Activated naive CD8-positive, alpha-beta T cell treated with anti-CD3 and anti-CD28 coated beads for 36 hours (primary cell): ENCODE measurements around the gene LRRC28. TPM values are rescaled to one million over a fixed set of nuclear protein-coding genes. Genes with fewer than 3 reads are reported as not detected.

Experiments used
- DNase-seq: peaks from one replicate; pipeline ENCODE4 v3.0.0; 2021
- H3K27ac Mint-ChIP-seq: one replicate; pipeline ENCODE4 v1.8.0; 2022; ENCODE audit warnings: mild to moderate bottlenecking, moderate library complexity, mixed read lengths
- H3K27me3 Mint-ChIP-seq: one replicate; pipeline ENCODE4 v1.8.0; 2022; ENCODE audit warnings: mild to moderate bottlenecking, mixed read lengths
- H3K36me3 Mint-ChIP-seq: one replicate; pipeline ENCODE4 v1.8.0; 2021; ENCODE audit warnings: mild to moderate bottlenecking, mixed read lengths
- H3K4me1 Mint-ChIP-seq: one replicate; pipeline ENCODE4 v1.8.0; 2021; ENCODE audit warnings: mixed read lengths
- H3K4me3 Mint-ChIP-seq: one replicate; pipeline ENCODE4 v1.8.0; 2022; ENCODE audit warnings: mild to moderate bottlenecking, moderate library complexity, mixed read lengths
- H3K9me3 Mint-ChIP-seq: one replicate; pipeline ENCODE4 v1.8.0; 2022; ENCODE audit warnings: mixed read lengths
- total RNA-seq, 2 experiments: library from RNA; stranded (reverse); gene quantifications; one replicate each; pipeline ENCODE4 v1.2.3, GENCODE V29; 2021

The LRRC28 gene
- total RNA-seq, 2 experiments from 2014 or later, result 9.9 to 12.4 TPM

DNA sequence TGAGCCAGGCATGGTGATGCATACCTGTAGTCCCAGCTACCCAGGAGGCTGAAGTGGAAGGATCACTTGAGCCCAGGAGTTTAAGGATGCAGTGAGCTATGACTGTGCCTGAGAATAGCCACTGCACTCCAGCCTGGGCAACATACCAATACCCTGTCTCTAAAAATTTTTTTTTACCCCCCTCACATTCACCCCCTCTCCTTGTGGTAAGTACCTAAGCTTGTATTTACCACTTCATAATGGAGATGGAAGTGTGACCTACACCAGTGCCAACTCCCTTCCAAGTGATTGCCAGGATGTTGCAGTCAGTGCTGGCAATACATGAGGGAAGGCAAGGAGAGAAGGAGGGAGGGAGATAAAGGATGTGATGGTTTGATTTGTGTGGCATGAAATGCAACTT is 84.2 kb downstream of the LRRC28 start:
- H3K27ac Mint-ChIP-seq, result no peak overlapping the region
- H3K9me3 Mint-ChIP-seq, result no peaks in the 10 kb centered on the region
- no peaks in the 10 kb centered on the region for H3K27me3 Mint-ChIP-seq
- DNase-seq, result no peak
- H3K36me3 Mint-ChIP-seq, result no peaks in the 10 kb centered on the region
- no peaks in the 10 kb centered on the region for H3K4me1 Mint-ChIP-seq
- H3K4me3 Mint-ChIP-seq, result no peak overlapping the region

DNA sequence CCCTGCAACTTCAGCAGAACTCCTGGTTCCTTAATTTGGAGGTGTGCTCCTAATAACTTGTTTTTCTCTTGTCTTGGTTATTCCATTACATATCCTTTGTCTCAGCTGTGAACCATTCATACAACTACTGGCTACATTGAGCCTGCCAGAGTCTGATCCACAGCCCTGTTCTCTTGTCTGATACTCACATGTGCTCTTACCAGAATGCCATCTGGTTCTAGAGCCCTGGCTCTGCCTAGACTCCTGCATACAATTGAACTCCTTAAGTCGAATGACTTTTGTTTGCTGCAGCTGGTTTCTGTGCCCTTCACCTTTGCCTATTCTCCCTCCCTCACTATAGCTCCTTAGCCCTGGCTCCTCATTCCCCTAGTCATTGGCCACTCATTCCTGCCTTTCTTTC is 85.5 kb downstream of the LRRC28 start:
- H3K4me1 Mint-ChIP-seq, result no peaks in the 10 kb centered on the region
- no peaks in the 10 kb centered on the region for H3K9me3 Mint-ChIP-seq
- H3K36me3 Mint-ChIP-seq, result no peaks in the 10 kb centered on the region
- DNase-seq, result no peak
- H3K27me3 Mint-ChIP-seq, result no peaks in the 10 kb centered on the region
- H3K4me3 Mint-ChIP-seq, result no peak overlapping the region
- H3K27ac Mint-ChIP-seq, result no peak overlapping the region

DNA sequence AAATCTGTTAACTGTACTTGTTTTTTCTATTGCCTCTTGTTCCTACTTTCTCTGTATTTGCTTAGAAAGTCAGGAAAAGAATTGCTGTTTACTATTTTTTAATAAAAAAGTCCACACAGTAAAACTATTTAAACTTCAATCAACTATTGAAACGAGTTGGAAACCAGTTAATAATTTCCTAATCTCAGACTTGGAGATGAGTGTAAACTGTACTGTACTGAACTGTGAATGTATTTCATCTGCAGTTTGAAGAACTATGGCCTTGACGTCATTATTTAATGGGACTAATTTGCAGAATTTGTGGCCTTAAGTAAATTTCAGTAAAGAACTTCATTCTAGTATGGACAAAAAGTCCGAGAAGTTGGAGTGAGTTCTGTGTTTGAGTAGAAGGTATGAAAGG is 89.1 kb downstream of the LRRC28 start:
- no peak overlapping the region for H3K27ac Mint-ChIP-seq
- no peaks in the 10 kb centered on the region for H3K9me3 Mint-ChIP-seq
- no peak overlapping the region for H3K4me3 Mint-ChIP-seq
- DNase-seq, result no peak
- no peaks in the 10 kb centered on the region for H3K36me3 Mint-ChIP-seq
- H3K27me3 Mint-ChIP-seq, result no peaks in the 10 kb centered on the region
- peaks cover 11% of the 10 kb centered on the region for H3K4me1 Mint-ChIP-seq

DNA sequence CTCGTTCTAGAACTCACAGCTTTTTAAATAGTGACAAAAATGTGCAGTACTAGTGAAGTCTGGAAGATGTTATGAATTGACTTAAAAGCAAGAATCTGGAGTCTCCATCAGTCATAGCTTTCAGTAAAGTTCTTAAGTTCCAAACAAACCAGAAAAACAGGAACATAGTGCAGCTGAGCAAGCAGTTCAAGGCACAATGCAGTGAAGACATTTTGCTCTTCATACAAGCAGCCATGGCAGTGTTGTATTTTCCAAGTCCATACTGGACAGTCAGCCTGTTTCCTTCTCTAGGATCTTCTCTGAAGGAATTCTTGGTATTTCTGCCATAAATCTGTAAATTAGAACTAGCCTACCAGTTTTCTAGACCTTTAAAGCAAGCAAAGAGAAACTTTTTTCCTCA is 90.5 kb downstream of the LRRC28 start:
- no peak overlapping the region for H3K27ac Mint-ChIP-seq
- H3K36me3 Mint-ChIP-seq, result no peaks in the 10 kb centered on the region
- no peak overlapping the region for H3K4me3 Mint-ChIP-seq
- no peak for DNase-seq
- H3K9me3 Mint-ChIP-seq, result no peaks in the 10 kb centered on the region
- peaks cover 11% of the 10 kb centered on the region for H3K4me1 Mint-ChIP-seq
- H3K27me3 Mint-ChIP-seq, result no peaks in the 10 kb centered on the region

DNA sequence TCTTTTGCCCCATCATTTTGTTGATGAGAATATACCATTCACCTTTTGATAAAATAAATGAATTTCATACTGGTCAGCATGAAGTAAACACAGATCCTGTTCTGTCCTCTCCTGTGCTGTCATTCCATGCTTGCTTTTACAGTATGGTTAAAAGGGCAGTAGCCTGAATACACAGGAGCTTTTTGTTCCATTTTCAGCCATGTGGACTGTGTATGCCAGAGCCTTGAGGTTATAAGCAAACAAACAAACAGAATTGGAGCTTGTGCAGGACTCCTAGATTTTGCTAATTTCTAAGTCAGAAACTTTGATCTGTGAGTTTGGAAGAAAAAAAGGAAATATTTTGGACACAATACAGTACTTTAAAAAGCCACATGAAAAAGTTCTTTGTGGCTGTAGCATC is 91.9 kb downstream of the LRRC28 start:
- no peaks in the 10 kb centered on the region for H3K9me3 Mint-ChIP-seq
- H3K27me3 Mint-ChIP-seq, result no peaks in the 10 kb centered on the region
- no peaks in the 10 kb centered on the region for H3K36me3 Mint-ChIP-seq
- no peak overlapping the region for H3K27ac Mint-ChIP-seq
- H3K4me1 Mint-ChIP-seq, result peaks cover 11% of the 10 kb centered on the region
- no peak for DNase-seq
- no peak overlapping the region for H3K4me3 Mint-ChIP-seq

DNA sequence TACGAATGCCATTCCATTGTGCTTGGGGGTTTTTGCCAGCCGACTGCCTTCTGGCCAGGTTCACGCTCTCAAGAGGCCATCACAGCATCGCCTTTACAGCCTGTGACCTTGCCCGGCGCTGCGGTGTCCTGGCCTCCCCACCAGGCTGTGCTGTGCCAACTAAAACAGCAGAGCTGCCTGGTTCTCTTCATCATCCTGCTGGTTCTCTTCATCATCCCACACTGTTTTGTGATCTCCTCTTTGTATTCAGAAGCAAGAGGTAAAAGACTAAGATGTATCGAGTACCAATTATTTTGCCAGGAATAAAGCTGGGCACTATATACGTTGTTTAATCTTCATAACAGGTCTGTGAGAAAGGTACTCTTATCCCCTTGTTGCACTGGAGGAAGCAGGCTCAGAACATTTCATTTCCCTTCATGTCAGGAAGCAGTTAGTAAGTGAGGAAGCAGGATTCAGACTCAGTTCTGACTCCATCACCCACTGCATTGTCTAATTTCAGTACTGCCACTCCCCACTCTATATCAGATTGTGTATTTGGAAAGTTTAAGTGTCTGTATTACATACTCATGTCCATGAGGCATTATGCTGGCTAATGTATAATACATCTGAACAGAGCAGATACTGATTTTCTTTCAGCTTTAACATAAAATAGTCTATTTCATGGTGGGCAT is 92.7 kb downstream of the LRRC28 start:
- Mint-ChIP-seq H3K4me3 (no peak overlapping the region), H3K27me3 (no peaks in the 10 kb centered on the region), H3K9me3 (no peaks in the 10 kb centered on the region), H3K36me3 (no peaks in the 10 kb centered on the region), H3K4me1 (peaks cover 11% of the 10 kb centered on the region), H3K27ac (no peak overlapping the region)
- DNase-seq, result peak; percentile 32

DNA sequence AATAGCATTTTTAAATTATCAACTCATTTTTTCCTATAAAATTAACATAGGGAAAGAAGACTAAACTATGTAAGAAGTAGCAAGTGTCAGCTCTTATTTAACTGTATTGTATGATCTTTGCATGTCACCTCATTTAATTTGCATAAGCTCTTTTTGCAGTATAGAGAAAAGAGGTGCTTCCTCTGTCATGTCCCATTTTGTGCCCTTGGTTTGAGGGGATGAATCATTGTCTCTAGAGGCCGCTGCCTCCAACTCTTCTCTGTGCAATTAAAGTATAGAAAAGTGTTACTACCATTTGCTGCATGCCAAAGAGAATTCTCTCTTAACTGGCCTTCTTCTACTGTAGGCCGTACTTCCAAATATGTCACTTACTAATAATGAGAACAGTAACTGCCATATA is 93.4 kb downstream of the LRRC28 start:
- no peak overlapping the region for H3K27ac Mint-ChIP-seq
- no peaks in the 10 kb centered on the region for H3K27me3 Mint-ChIP-seq
- H3K4me3 Mint-ChIP-seq, result no peak overlapping the region
- peaks cover 11% of the 10 kb centered on the region for H3K4me1 Mint-ChIP-seq
- H3K36me3 Mint-ChIP-seq, result no peaks in the 10 kb centered on the region
- no peak for DNase-seq
- H3K9me3 Mint-ChIP-seq, result no peaks in the 10 kb centered on the region

DNA sequence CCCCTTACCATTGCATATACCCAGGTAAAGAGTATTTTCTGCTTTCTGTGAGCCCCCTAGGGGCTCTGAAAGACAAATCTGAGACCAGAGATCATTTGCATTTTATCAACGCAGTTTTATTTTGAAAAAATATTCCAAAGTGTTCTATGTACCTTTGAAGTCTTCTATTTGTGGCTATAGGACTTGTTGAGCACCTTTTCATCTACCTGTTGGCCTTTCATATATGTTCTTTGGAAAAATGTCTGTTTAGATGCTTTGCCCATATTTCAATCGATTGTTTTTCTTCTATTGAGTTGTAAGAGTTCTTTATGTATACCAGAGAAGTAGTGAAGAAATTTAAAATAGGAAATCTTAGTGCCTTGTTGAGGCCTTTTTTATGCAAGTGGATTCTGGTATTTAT is 94.0 kb downstream of the LRRC28 start:
- H3K9me3 Mint-ChIP-seq, result no peaks in the 10 kb centered on the region
- DNase-seq, result no peak
- H3K27me3 Mint-ChIP-seq, result no peaks in the 10 kb centered on the region
- peaks cover 11% of the 10 kb centered on the region for H3K4me1 Mint-ChIP-seq
- no peak overlapping the region for H3K4me3 Mint-ChIP-seq
- H3K36me3 Mint-ChIP-seq, result peaks cover under 1% of the 10 kb centered on the region
- no peak overlapping the region for H3K27ac Mint-ChIP-seq

DNA sequence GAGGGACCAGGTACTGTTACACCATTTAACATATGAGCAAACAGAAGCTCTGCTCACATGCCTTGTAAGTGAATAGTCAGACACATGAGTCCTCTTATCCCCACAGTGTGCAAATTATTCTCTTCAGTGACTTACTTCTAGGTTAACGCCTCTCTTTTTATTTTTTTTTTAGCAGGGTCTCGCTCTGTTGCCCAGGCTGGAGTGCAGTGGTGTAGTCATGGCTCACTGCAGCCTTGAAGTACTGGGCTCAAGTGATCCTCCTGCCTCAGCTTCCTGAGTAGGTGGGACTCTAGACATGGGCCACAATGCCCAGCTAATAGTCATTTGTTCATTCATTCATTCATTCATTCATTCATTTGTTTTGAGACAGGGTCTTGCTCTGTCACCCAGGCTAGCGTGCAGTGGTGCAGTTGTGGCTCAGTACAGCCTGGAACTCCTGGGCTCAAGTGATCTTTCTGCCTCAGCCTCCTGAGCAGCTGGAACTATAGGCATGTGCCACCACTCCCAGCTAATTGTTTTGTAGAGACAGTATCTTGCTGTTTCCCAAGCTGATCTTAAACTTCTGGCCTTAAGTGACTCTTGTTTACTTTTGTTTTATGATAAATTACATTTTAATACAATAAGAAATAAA is 94.7 kb downstream of the LRRC28 start:
- no peak overlapping the region for H3K4me3 Mint-ChIP-seq
- peaks cover 2% of the 10 kb centered on the region for H3K36me3 Mint-ChIP-seq
- H3K9me3 Mint-ChIP-seq, result no peaks in the 10 kb centered on the region
- H3K27me3 Mint-ChIP-seq, result no peaks in the 10 kb centered on the region
- H3K27ac Mint-ChIP-seq, result no peak overlapping the region
- H3K4me1 Mint-ChIP-seq, result peaks cover 11% of the 10 kb centered on the region
- no peak for DNase-seq

DNA sequence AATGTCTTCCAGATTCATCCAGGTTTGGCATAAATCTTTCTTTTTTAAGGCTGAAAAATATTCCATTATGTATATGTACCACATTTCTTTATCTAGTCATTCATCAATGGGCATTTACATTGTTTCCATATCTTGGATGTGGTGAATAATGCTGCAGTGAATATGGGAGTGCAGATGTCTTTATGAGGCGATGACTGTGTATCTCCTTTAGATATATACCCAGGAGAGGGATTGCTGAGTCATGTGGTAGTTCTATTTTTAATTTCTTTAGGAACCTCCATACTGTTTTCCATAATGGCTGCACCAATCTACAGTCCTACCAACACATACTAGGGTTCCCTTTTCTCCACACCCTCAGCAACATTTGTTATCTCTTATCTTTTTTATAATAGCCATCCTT is 96.3 kb downstream of the LRRC28 start:
- Mint-ChIP-seq H3K4me1 (peaks cover 11% of the 10 kb centered on the region), H3K4me3 (no peak overlapping the region), H3K27me3 (no peaks in the 10 kb centered on the region), H3K27ac (no peak overlapping the region), H3K9me3 (no peaks in the 10 kb centered on the region), H3K36me3 (peaks cover 2% of the 10 kb centered on the region)
- no peak for DNase-seq

DNA sequence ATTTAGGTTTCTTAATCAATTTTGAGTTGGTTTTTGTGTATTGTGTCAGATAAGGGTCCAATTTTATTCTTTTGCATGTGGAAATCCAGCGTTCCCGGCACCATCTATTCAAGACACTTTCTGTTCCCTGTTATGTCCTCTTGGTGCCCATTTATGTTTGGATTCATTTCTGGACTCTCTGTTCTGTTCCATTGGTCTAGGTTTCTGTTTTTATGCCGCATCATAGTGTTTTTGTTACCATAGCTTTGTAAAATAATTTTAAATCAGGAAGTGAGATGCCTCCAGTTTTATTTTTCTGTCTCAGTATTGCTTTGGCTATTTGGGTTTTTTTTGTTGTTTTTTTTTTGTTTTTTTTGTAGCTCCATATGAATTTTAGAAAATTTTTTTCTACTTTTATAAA is 97.1 kb downstream of the LRRC28 start:
- Mint-ChIP-seq H3K27ac (no peak overlapping the region), H3K4me1 (peaks cover 11% of the 10 kb centered on the region), H3K36me3 (peaks cover 5% of the 10 kb centered on the region), H3K9me3 (no peaks in the 10 kb centered on the region), H3K27me3 (no peaks in the 10 kb centered on the region), H3K4me3 (no peak overlapping the region)
- no peak for DNase-seq

DNA sequence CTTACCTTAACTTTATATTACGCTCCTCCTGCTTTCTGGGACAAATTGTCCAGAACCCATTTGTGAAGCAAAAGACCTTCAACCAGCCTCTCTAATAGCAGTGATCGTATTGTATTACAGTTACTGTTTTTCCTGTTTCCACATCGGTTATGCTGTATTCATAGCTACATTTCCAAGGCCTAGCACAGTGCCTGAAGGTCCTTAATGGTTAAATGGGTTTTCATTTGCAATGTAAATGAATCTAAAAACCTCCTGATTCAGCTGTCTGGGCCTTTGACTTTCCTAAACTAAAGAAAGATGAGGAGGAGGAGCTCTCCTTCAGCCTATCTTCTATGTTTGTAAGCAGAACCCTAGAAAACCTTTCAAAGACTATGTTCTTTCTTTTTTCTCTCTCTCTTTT is 99.1 kb downstream of the LRRC28 start:
- DNase-seq, result no peak
- no peaks in the 10 kb centered on the region for H3K4me1 Mint-ChIP-seq

DNA sequence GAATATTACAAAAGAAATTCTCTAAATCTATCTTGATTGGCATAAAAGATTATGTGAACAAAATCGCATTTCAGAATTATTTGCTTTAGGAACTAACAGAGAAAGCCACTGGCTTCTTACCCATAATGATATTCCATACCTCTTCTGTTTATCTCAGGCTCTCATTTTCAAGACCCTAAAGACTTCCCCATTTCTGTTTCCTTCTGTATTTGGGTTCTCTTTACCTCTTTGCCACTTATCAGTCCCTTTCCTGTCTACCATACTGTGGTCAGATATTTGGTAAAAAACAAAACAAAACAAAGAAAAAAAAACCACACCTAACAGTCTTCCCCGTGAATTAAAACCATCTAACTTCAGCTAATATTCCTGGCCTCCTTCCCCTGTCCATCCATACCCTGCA is 108.5 kb downstream of the LRRC28 start:
- no peak overlapping the region for H3K4me3 Mint-ChIP-seq
- DNase-seq, result no peak
- H3K4me1 Mint-ChIP-seq, result peaks cover 2% of the 10 kb centered on the region
- no peak overlapping the region for H3K27ac Mint-ChIP-seq
- no peaks in the 10 kb centered on the region for H3K9me3 Mint-ChIP-seq
- H3K36me3 Mint-ChIP-seq, result peaks cover 11% of the 10 kb centered on the region
- no peaks in the 10 kb centered on the region for H3K27me3 Mint-ChIP-seq

More for the DNA sequence above, 99.1 kb downstream of the LRRC28 start:
- Mint-ChIP-seq H3K4me3 (no peak overlapping the region), H3K9me3 (no peaks in the 10 kb centered on the region), H3K27ac (no peak overlapping the region), H3K27me3 (no peaks in the 10 kb centered on the region), H3K36me3 (peaks cover 5% of the 10 kb centered on the region)

DNA sequence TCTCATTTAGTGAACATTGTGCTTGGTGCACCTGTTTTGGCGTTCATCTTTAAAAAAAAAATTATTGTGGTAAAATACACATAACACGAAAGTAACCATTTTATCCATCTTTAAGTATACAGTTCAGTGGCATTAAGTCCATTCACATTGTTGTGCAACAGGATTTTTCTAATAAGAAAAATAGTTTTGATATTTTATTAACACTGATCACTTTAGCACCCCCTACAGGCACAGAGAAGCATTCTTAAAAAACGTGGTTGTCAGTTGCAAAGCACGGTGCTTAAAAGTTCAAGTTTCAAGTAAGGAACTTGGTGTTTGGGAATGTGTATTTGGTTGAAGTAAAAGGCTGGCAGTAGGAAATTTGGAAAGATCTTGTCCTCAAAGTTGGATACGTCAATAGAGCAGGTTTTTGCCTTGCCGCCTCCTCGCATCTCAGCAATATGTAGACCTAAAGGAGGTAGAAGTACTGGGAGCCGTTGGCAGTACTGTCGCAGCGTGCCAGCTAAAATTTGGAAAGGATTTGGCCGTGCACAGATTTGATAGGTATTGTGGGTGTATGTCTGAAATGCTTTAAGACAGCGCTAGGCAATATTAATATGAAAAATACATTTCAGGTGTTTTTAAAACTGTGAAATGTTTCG is 110.4 kb downstream of the LRRC28 start:
- DNase-seq, result no peak
- Mint-ChIP-seq H3K9me3 (peaks cover 2% of the 10 kb centered on the region), H3K27ac (no peak overlapping the region), H3K4me1 (peaks cover 11% of the 10 kb centered on the region), H3K4me3 (no peak overlapping the region), H3K36me3 (peaks cover 12% of the 10 kb centered on the region), H3K27me3 (no peaks in the 10 kb centered on the region)

DNA sequence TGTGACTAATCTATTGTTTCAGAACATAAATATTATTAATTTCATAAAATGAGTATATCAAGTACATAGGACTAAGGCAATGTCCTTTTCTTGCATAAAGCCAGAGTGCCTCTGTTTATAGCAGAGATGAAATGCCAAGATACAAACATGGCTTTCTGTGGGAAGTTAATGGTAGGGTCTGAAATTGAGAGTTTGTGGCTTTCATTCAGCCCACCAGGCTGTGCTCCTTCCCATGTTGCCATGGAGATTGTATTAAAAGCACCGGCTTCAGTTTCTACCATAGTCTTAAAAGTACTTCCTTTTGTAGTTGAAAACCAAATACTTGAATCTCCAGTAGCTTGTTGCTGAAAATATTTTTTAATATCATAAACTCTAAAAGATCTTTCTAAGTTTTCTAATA is 114.0 kb downstream of the LRRC28 start:
- H3K9me3 Mint-ChIP-seq, result peaks cover 12% of the 10 kb centered on the region
- peaks cover 37% of the 10 kb centered on the region for H3K36me3 Mint-ChIP-seq
- H3K27ac Mint-ChIP-seq, result no peak overlapping the region
- DNase-seq, result peak; percentile 29
- no peaks in the 10 kb centered on the region for H3K27me3 Mint-ChIP-seq
- peaks cover 13% of the 10 kb centered on the region for H3K4me1 Mint-ChIP-seq
- no peak overlapping the region for H3K4me3 Mint-ChIP-seq

DNA sequence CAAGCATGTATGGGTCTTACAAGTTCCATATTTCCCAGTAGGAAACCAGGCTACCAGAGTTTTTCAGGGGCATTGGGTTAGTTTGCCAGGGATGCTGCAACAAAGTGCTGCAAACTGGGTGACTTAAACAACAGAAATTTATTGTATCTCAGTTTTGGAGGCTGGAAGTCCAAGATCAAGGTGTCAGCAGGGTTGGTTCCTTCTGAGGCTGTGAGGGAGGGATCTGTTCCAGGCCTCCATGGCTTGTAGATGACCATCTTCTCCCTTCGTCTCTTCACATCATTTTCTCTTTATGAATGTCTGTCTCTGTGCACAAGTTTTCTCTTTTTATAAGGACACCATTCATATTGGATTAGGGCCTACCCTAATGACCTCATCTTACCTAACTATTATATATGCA is 114.7 kb downstream of the LRRC28 start:
- Mint-ChIP-seq H3K36me3 (peaks cover 37% of the 10 kb centered on the region), H3K9me3 (peaks cover 12% of the 10 kb centered on the region), H3K4me1 (peaks cover 14% of the 10 kb centered on the region), H3K27me3 (no peaks in the 10 kb centered on the region), H3K4me3 (no peak overlapping the region), H3K27ac (no peak overlapping the region)
- no peak for DNase-seq
